GM12878 (cell line): ENCODE data around the gene LRRC4. TPM values are rescaled to one million over a fixed set of nuclear protein-coding genes. Genes with fewer than 3 reads are reported as not detected.

ENCODE experiments used
- ATAC-seq: fragments of 200-7000 bp; cut with Tn5 transposase; 3 replicates; pipeline ENCODE4 v1.9.1; 2020; ENCODE audit warnings: mild to moderate bottlenecking, moderate library complexity
- BruUV-seq: library from RNA; stranded (reverse); fragments of 400-500 nt; replicated peaks from 2 replicates; lab custom pipeline; 2021; lab: Mats Ljungman, UMichigan
- CTCF ChIA-PET: fragments of 300-600 bp; sonication (Branson Sonifier 250); formaldehyde crosslinking; extraction: SDS; loops from one replicate; lab custom pipeline; 2021; ENCODE audit warnings: inconsistent platforms; lab: Yijun Ruan, JAX
- POLR2A ChIA-PET: fragments of 350-600 bp; formaldehyde crosslinking; extraction: SDS; loops from one replicate; lab custom pipeline; 2021; ENCODE audit warnings: inconsistent platforms; lab: Charles Lee
- RAD21 ChIA-PET: fragments of 300-600 bp; sonication (Branson Sonifier 250); formaldehyde crosslinking; loops from one replicate; lab custom pipeline; 2023; ENCODE audit warnings: antibody characterized with exemption; ENCODE audit not compliant: unreplicated experiment; lab: Charles Lee
- SMC1A ChIA-PET: fragments of 300-600 bp; sonication (Branson Sonifier 250); formaldehyde crosslinking; loops from one replicate; lab custom pipeline; 2023; ENCODE audit not compliant: unreplicated experiment, uncharacterized antibody; lab: Charles Lee
- DNase-seq: peaks from one replicate; pipeline ENCODE4 v3.0.0-alpha.2; 2011; ENCODE audit warnings: low read depth, low spot score
- FAIRE-seq: peaks from 3 replicates; lab custom pipeline; 2011; peaks lifted over from hg19 to GRCh38; lab: Jason Lieb, UNC
- H2AFZ ChIP-seq: 2 replicates; pipeline ENCODE4 v1.6.0; 2011; ENCODE audit warnings: low read depth, low read length, control low read depth; ENCODE audit not compliant: control insufficient read depth
- H3K27ac ChIP-seq: 2 replicates; pipeline ENCODE4 v1.5.1; 2011; ENCODE audit warnings: control low read depth; ENCODE audit not compliant: control insufficient read depth, insufficient read depth
- H3K27me3 ChIP-seq, 2 experiments: replicated peaks in 1 of 2; 2 replicates each; pipeline versions ENCODE4 v1.6.0 to v1.6.1; 2011; ENCODE audit warnings: low read length in 1 of 2; ENCODE audit not compliant: control insufficient read depth in 2 of 2, insufficient read depth in 2 of 2
- H3K36me3 ChIP-seq, 2 experiments: 2 replicates each; pipeline ENCODE4 v1.5.1; 2011; ENCODE audit warnings: low read length in 1 of 2; ENCODE audit not compliant: control insufficient read depth in 2 of 2, insufficient read depth in 2 of 2
- H3K4me1 ChIP-seq: 2 replicates; pipeline ENCODE4 v1.6.1; 2011; ENCODE audit warnings: mild to moderate bottlenecking, low read length, moderate library complexity, mixed read lengths; ENCODE audit not compliant: control insufficient read depth, insufficient read depth
- H3K4me2 ChIP-seq: 2 replicates; pipeline ENCODE4 v1.6.0; 2011; ENCODE audit warnings: control low read depth; ENCODE audit not compliant: control insufficient read depth, insufficient read depth
- H3K4me3 ChIP-seq: fragments of 200-600 bp; sonication (generic); 2 replicates; pipeline ENCODE4 v1.5.1; 2016
- H3K79me2 ChIP-seq: 2 replicates; pipeline ENCODE4 v1.6.0; 2011; ENCODE audit warnings: low read length; ENCODE audit not compliant: control insufficient read depth, insufficient read depth
- H3K9ac ChIP-seq: 2 replicates; pipeline ENCODE4 v1.8.0; 2011; ENCODE audit warnings: low read length, control low read depth, mixed read lengths; ENCODE audit not compliant: control insufficient read depth, insufficient read depth
- H3K9me3 ChIP-seq: replicated peaks from 3 replicates; pipeline ENCODE4 v1.5.1; 2011; ENCODE audit warnings: mild to moderate bottlenecking, low read length; ENCODE audit not compliant: control insufficient read depth, insufficient read depth
- H4K20me1 ChIP-seq: 2 replicates; pipeline ENCODE4 v1.6.0; 2011; ENCODE audit not compliant: control insufficient read depth, insufficient read depth
- CBX5 ChIP-seq: sonication (generic); IDR thresholded peaks from 2 replicates; pipeline ENCODE4 v1.6.1; 2016; ENCODE audit warnings: low read depth, moderate library complexity, mild to moderate bottlenecking, inconsistent platforms
- DPF2 ChIP-seq: fragments of 450-650 bp; IDR thresholded peaks from 2 replicates; pipeline ENCODE4 v1.6.1; 2017; ENCODE audit warnings: mild to moderate bottlenecking
- HDAC2 ChIP-seq: fragments of 200-600 bp; sonication (generic); IDR thresholded peaks from 2 replicates; pipeline ENCODE4 v1.6.1; 2017
- HDAC6 ChIP-seq: fragments of 200-600 bp; sonication (generic); IDR thresholded peaks from one replicate; pipeline ENCODE4 v1.8.0; 2017; ENCODE audit warnings: antibody characterized with exemption; ENCODE audit not compliant: unreplicated experiment
- IKZF2 ChIP-seq, 2 experiments: fragments of 450-650 bp; IDR thresholded peaks; 2 replicates each; pipeline ENCODE4 v1.6.1; 2017; ENCODE audit warnings: mild to moderate bottlenecking in 2 of 2, moderate library complexity in 2 of 2
- KDM1A ChIP-seq: fragments of 200-600 bp; sonication (generic); IDR thresholded peaks from 2 replicates; pipeline ENCODE4 v1.6.1; 2016; ENCODE audit warnings: borderline replicate concordance
- LARP7 ChIP-seq: fragments of 450-650 bp; IDR thresholded peaks from 2 replicates; pipeline ENCODE4 v1.6.1; 2017; ENCODE audit warnings: mild to moderate bottlenecking
- NFYA ChIP-seq: IDR thresholded peaks from 2 replicates; pipeline ENCODE4 v1.6.1; 2011; ENCODE audit warnings: low read depth, mild to moderate bottlenecking, low read length, improper control_type of control experiment, borderline replicate concordance
- RFX5 ChIP-seq: IDR thresholded peaks from 2 replicates; pipeline ENCODE4 v1.6.1; 2011; ENCODE audit warnings: low read depth, low read length, improper control_type of control experiment
- SMAD1 ChIP-seq: fragments of 450-650 bp; IDR thresholded peaks from 2 replicates; pipeline ENCODE4 v1.6.1; 2018; ENCODE audit warnings: mild to moderate bottlenecking, low read depth; ENCODE audit not compliant: partially characterized antibody
- SPI1 ChIP-seq: IDR thresholded peaks from 2 replicates; pipeline ENCODE4 v1.6.1; 2011; ENCODE audit warnings: low read depth, mild to moderate bottlenecking, low read length, moderate library complexity, borderline replicate concordance; ENCODE audit not compliant: insufficient read depth
- WRNIP1 ChIP-seq: IDR thresholded peaks from 2 replicates; pipeline ENCODE4 v1.6.1; 2011; ENCODE audit warnings: low read depth, low read length, improper control_type of control experiment, borderline replicate concordance
- ZBED1 ChIP-seq: IDR thresholded peaks from 2 replicates; pipeline ENCODE4 v1.6.1; 2016; ENCODE audit warnings: borderline replicate concordance
- WGBS: methylation state at CpG from one replicate; pipeline ENCODE4 v1.1.6; 2016; ENCODE audit warnings: low lambda C conversion rate; ENCODE audit not compliant: insufficient replicate concordance, insufficient coverage; ENCODE audit errors: missing lambda C conversion rate; 5-methylcytosine and 5-hydroxymethylcytosine counted together
- in situ Hi-C: fragments of 300-500 bp; cut with MboI; formaldehyde crosslinking; loops from 9 replicates; pipeline ENCODE4 v1.14.3; 2018; ENCODE audit warnings: mixed read lengths
- intact Hi-C: fragments of 100-400 bp; cut with micrococcal nuclease; formaldehyde crosslinking; loops from one replicate; pipeline ENCODE4 v1.14.2; 2022; ENCODE audit not compliant: unreplicated experiment
- polyA plus RNA-seq, 11 experiments: library from polyadenylated mRNA; depleted of rRNA in 4 of 11; unstranded in 6 of 11; stranded (reverse) in 5 of 11; fragments of >200 nt; fragmentation: Nextera tagmentation in 4 of 11; fragmentation: Illumina TruSeq in 1 of 11; extraction: Ambion mirVana in 4 of 11; extraction: Trizol in 1 of 11; gene quantifications; 1 replicate in 1 of 11; 2 replicates in 10 of 11; pipeline versions ENCODE4 v1.2.1 to v1.2.3, GENCODE V29; 2011 to 2016; ENCODE audit warnings: inconsistent platforms in 2 of 11, missing spikeins in 2 of 11, low read depth in 1 of 11
- total RNA-seq, 4 experiments: library from RNA; depleted of rRNA in 3 of 4; stranded (reverse); fragments of >200 nt in 3 of 4; fragmentation: Illumina TruSeq in 1 of 4; extraction: Trizol in 1 of 4; gene quantifications; 2 replicates each; pipeline versions ENCODE4 v1.2.1 to v1.2.3, GENCODE V29; 2013 to 2021
- TF ChIP-seq, protein P1 (sequence below): fragments of 450-650 bp; IDR thresholded peaks from 2 replicates; pipeline ENCODE4 v1.6.1; 2017; ENCODE audit warnings: borderline replicate concordance

LRRC4 gene
- total and polyA plus RNA-seq, 10 of the 15 experiments (the other 5 are each of a cell fraction or from before 2014, with no cell fraction given) = 0.06 to 0.85 (median 0.12) TPM; not detected in 4

DNA sequence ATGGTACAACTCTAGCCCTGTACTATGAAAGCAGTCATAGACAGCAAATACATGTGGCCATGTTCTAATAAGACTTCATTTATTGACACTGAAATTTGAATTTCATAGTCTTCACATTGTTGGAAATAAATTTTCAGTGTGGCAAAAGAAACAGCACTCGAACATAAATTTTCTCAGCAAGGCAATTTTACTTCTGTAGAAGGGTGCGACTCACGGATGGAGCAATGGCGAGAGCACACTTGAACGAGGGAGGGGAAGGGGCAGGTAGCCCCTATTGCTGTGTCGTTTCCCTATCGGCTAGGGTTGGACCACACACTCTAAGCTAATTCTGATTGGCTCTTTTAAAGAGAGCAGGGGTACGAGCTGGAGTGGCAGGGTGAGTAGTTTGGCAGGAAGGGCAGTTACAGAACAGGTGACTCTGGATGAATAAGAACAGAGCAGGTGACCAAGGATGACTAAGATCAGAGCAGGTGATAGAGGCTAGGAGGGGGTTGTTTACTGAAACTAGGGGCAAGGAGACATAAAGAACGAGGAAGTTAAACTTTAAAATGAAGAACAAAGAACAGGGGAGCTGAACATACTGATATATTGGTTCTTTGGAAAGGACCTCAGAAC lies 52.0 kb downstream of the LRRC4 start:
- BruUV-seq = no TSS peak
- ATAC-seq (no peak), FAIRE-seq (no peak), DNase-seq (no peak)
- no peak overlapping the region for H3K4me2 ChIP-seq
- H4K20me1 ChIP-seq = no peaks in the 10 kb centered on the region
- peak; percentile 72; the same call in 1 of the 2 replicates for TF ChIP-seq CBX5
- no peak for TF ChIP-seq RFX5
- no peak for TF ChIP-seq HDAC6
- TF ChIP-seq LARP7 = no peak
- TF ChIP-seq ZBED1 = no peak
- RAD21 ChIA-PET = interaction anchor here (1.7 kb wide), 1 partner anchor 68 kb away, joined by 3 read pairs; no protein-coding TSS in a partner anchor
- H3K9ac ChIP-seq = no peak overlapping the region
- SMC1A ChIA-PET = interaction anchor here (1.0 to 1.3 kb wide), 2 partner anchors 56 to 58 kb away, joined by 3 read pairs; no protein-coding TSS in a partner anchor
- intact Hi-C loops (no loop called here), in situ Hi-C loops (no loop called here)
- CTCF ChIA-PET = interaction anchor here (0.8 kb wide), 1 partner anchor 22 kb away, joined by 3 read pairs; no protein-coding TSS in a partner anchor
- no peak overlapping the region for H3K4me3 ChIP-seq
- peaks cover 8 to 14% of the 10 kb centered on the region in 2 experiments; a peak in 3 of 4 replicates for H3K36me3 ChIP-seq
- H2AFZ ChIP-seq = no peak overlapping the region
- no peaks in the 10 kb centered on the region for H3K27me3 ChIP-seq
- peaks cover 9% of the 10 kb centered on the region; the same call in 2 of the 3 replicates for H3K9me3 ChIP-seq
- no peaks in the 10 kb centered on the region for H3K4me1 ChIP-seq
- 87% methylated on average over 9 of the region's 9 CpGs for WGBS
- H3K79me2 ChIP-seq = no peaks in the 10 kb centered on the region
- H3K27ac ChIP-seq = no peak overlapping the region
- POLR2A ChIA-PET = interaction anchor here (1.5 kb wide), 1 partner anchor 20 kb away, joined by 3 read pairs; no protein-coding TSS in a partner anchor

DNA sequence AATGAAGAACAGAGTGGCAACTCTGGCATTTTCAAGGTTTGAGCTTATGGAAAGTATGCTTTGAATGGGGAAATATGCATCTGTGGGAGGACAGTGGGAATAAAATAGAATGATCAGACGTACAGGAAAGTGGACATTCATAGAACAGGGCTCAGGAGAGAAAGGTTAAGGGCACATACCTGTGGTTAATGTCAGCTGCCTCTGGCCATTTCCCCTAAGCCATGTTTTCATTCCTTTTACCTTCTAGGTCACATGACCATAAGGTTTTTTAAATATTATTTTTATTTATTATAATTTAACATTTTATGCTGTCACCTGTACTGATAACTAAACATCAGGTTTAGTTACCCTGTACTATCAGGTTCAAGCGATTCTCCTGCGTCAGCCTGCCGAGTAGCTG lies 52.8 kb downstream of the LRRC4 start:
- in situ Hi-C loops = no loop called here
- TF ChIP-seq DPF2 (no peak), WRNIP1 (no peak), IKZF2 (IDR thresholded peaks at IDR 0.05) (no peak), KDM1A (no peak), HDAC2 (no peak), SMAD1 (no peak), SPI1 (no peak), NFYA (no peak)
- TF ChIP-seq, protein P1, sequence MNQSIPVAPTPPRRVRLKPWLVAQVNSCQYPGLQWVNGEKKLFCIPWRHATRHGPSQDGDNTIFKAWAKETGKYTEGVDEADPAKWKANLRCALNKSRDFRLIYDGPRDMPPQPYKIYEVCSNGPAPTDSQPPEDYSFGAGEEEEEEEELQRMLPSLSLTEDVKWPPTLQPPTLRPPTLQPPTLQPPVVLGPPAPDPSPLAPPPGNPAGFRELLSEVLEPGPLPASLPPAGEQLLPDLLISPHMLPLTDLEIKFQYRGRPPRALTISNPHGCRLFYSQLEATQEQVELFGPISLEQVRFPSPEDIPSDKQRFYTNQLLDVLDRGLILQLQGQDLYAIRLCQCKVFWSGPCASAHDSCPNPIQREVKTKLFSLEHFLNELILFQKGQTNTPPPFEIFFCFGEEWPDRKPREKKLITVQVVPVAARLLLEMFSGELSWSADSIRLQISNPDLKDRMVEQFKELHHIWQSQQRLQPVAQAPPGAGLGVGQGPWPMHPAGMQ = no peak
- Histone ChIP-seq H3K4me2 (no peak overlapping the region), H3K4me1 (no peaks in the 10 kb centered on the region), H4K20me1 (no peaks in the 10 kb centered on the region), H3K4me3 (no peak overlapping the region), H3K79me2 (no peaks in the 10 kb centered on the region), H2AFZ (no peak overlapping the region), H3K36me3 (peaks cover 8 to 16% of the 10 kb centered on the region in 2 experiments; a peak in 3 of 4 replicates), H3K27me3 (no peaks in the 10 kb centered on the region), H3K9ac (no peak overlapping the region), H3K27ac (no peak overlapping the region), H3K9me3 (peaks cover 9% of the 10 kb centered on the region; the same call in 2 of the 3 replicates)
- ChIA-PET CTCF (no interaction called here), POLR2A (no interaction called here), RAD21 (no interaction called here), SMC1A (interaction anchor here (1.3 kb wide), 1 partner anchor 57 kb away, joined by 3 read pairs; no protein-coding TSS in a partner anchor)
- 97% methylated on average over 4 of the region's 4 CpGs for WGBS
- no TSS peak for BruUV-seq
- intact Hi-C loops = no loop called here
- FAIRE-seq = no peak
- no peak for DNase-seq
- ATAC-seq = no peak
